Islet of Langerhans (tissue), 1 donor: ENCODE measurements around the gene SIGLEC12.
"Not testable (repeated sequence)": the region's sequence is repeated elsewhere in the genome, so short reads cannot be mapped to it uniquely, and the experiment has no call there.

Experiments
- FAIRE-seq: peaks from one replicate; lab custom pipeline; 2011; peaks lifted over from hg19 to GRCh38; lab: Jason Lieb, UNC

The SIGLEC12 gene

GRCh38 chr19:51479531-51480331 lies 21.9 kb downstream of the SIGLEC12 start:
- no peak for FAIRE-seq

GRCh38 chr19:51478381-51479234 lies 23.0 kb downstream of the SIGLEC12 start, which contains the start of gene CEACAM18:
Gene CEACAM18 (plus strand): TSS chr19:51478539.
- no peak for FAIRE-seq

GRCh38 chr19:51477344-51477743 lies 24.3 kb downstream of the SIGLEC12 start:
- FAIRE-seq: no peak

- FAIRE-seq: no peak
Observed at GRCh38 chr19:51476164-51476563, 25.4 kb downstream of the SIGLEC12 start.

- no peak for FAIRE-seq
Observed at GRCh38 chr19:51473009-51473707, 28.4 kb downstream of the SIGLEC12 start.

GRCh38 chr19:51472607-51473006 lies 29.0 kb downstream of the SIGLEC12 start:
- FAIRE-seq: no peak

- FAIRE-seq: no peak
Observed at GRCh38 chr19:51471527-51471926, 30.1 kb downstream of the SIGLEC12 start.

GRCh38 chr19:51470966-51471365 lies 30.6 kb downstream of the SIGLEC12 start:
- FAIRE-seq: no peak

- no peak for FAIRE-seq
Observed at GRCh38 chr19:51469629-51470028, 32.0 kb downstream of the SIGLEC12 start.

- no peak for FAIRE-seq
Observed at GRCh38 chr19:51469162-51469561, 32.4 kb downstream of the SIGLEC12 start.

GRCh38 chr19:51468545-51468920 lies 33.1 kb downstream of the SIGLEC12 start:
- no peak for FAIRE-seq

- FAIRE-seq: no peak
Observed at GRCh38 chr19:51467864-51468544, 33.6 kb downstream of the SIGLEC12 start.

GRCh38 chr19:51466723-51467122 lies 34.9 kb downstream of the SIGLEC12 start:
- no peak for FAIRE-seq

- FAIRE-seq: not testable (repeated sequence)
Observed at GRCh38 chr19:51463976-51464581, 37.5 kb downstream of the SIGLEC12 start.

- no peak for FAIRE-seq
Observed at GRCh38 chr19:51462681-51463080, 38.9 kb downstream of the SIGLEC12 start.

- no peak for FAIRE-seq
Observed at GRCh38 chr19:51462276-51462675, 39.3 kb downstream of the SIGLEC12 start.

GRCh38 chr19:51461723-51462161 lies 39.9 kb downstream of the SIGLEC12 start:
- FAIRE-seq: no peak

GRCh38 chr19:51460164-51460992 lies 41.2 kb downstream of the SIGLEC12 start:
- FAIRE-seq: no peak

GRCh38 chr19:51458899-51459505 lies 42.6 kb downstream of the SIGLEC12 start:
- FAIRE-seq: no peak

GRCh38 chr19:51458051-51458645 lies 43.5 kb downstream of the SIGLEC12 start, which contains the start of gene SIGLEC8:
Gene SIGLEC8 (minus strand): TSS chr19:51458454. CDS start chr19:51458387, 67 bp downstream.
- no peak for FAIRE-seq
